ENCODE data around the gene RABGAP1L.
A peak's percentile ranks its signal among the peaks of the same experiment; 100 is the strongest.
"Not testable (repeated sequence)": the region's sequence is repeated elsewhere in the genome, so short reads cannot be mapped to it uniquely, and the experiment has no call there.

RABGAP1L gene

DNA sequence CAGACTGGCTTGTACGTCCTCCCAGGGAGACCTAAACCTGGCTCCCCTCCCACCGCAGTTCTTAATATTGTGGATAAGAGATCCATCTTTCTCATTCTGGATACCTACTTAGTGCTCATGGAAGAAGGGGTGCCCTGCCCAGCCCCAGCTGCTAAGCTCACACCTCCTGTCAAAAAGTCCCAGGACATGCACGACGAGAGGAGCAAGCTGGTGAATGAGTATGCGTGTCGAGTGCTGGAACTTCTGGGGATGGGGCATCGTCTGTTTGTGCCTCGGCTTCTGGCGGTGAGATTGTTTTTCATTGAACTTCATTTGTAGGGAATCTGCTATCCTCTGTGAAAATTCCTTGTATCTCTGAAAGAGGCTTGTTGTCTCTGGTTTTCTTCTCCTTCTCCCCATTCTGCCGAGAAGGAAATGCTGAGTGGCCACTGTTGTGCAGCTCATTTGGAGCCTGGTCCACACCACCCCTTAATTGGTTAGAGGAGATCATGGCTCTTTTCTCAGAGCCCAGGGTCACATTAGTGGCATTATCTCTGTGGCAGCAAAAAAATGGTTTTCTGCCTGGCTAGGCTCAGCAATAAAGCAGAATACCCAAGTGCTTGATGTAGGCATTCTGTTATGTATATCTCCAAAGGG is 641.0 kb downstream of the RABGAP1L start:
- TF ChIP-seq, protein P1, sequence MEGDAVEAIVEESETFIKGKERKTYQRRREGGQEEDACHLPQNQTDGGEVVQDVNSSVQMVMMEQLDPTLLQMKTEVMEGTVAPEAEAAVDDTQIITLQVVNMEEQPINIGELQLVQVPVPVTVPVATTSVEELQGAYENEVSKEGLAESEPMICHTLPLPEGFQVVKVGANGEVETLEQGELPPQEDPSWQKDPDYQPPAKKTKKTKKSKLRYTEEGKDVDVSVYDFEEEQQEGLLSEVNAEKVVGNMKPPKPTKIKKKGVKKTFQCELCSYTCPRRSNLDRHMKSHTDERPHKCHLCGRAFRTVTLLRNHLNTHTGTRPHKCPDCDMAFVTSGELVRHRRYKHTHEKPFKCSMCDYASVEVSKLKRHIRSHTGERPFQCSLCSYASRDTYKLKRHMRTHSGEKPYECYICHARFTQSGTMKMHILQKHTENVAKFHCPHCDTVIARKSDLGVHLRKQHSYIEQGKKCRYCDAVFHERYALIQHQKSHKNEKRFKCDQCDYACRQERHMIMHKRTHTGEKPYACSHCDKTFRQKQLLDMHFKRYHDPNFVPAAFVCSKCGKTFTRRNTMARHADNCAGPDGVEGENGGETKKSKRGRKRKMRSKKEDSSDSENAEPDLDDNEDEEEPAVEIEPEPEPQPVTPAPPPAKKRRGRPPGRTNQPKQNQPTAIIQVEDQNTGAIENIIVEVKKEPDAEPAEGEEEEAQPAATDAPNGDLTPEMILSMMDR (IDR thresholded peaks at IDR 0.05; ENCODE audit: insufficient read depth, low read depth, low read length, missing control alignments) = no peak
- peak overlapping the region; percentile 49 for H3K4me3 ChIP-seq (ENCODE audit: low read length)
- no peak for DNase-seq (ENCODE audit: low read depth)

DNA sequence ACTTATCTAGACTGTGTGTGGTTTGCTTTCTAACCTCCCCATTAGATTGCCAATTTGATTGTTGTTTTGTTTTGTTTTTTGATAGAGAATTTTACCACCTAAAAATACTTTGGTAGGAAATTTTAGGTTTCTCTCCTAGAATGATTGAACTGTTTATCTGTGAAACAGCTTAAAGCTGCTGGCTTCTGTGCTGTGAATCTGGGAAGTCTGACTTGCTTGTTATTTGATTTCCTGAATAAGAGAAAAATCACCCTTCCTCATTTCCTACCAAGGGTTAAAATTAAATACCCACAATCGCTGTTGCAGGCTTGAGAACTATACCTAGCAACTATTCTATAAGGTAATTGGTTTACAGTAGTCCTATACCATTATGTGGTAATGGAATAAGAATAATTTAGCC is 641.6 kb downstream of the RABGAP1L start:
- DNase-seq (ENCODE audit: low read depth) = no peak
- no peak overlapping the region for H3K4me3 ChIP-seq (ENCODE audit: low read length)
- TF ChIP-seq, protein P1 (IDR thresholded peaks at IDR 0.05; ENCODE audit: insufficient read depth, low read depth, low read length, missing control alignments) = no peak

DNA sequence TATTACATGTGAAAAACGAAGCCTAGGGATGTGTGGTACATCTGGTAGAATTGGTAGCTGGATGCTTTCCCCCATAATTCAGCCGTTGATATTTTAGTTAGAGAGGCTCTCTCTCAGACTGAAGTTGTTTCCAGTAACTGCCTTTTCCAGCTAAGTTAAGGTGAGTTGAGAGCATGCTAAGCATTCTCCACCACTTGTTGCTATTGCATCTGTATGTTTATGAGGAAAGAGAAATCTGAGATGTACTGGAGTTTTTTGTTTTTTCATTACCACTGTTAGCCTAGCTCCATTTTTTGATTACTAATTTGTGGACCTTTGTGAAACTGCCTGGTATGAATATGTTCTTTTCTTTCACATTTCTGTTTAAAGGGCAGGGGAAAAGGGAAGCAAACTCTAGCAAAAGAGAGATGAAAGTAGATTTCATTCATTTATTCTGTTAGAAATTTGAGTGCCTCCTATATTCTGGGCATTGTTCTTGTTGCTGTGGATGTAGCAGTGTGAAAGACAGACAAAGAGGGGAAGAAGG is 650.5 kb downstream of the RABGAP1L start:
- TF ChIP-seq, protein P1 (IDR thresholded peaks at IDR 0.05; ENCODE audit: insufficient read depth, low read depth, low read length, missing control alignments) = no peak
- H3K4me3 ChIP-seq (ENCODE audit: low read length) = no peak overlapping the region
- DNase-seq (ENCODE audit: low read depth) = no peak

DNA sequence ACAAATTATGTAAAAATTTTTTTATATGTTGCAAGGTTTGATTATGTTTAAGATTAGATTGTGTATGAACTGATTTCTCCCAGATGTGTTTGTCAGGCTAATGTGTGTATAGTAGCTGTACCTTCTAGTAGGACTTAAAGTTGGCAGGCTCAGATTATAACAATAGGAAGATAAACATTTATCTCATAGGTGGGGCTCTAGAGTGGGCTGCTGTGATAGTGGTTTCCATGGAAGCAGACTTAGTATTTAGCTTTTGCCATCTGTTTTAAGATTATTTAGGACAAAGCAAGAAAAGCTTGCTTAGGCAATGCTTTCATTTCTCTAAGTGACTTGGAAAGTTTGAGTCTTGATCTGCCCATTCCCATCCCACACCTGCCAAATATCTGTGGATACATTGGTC is 652.7 kb downstream of the RABGAP1L start:
- DNase-seq (ENCODE audit: low read depth) = no peak
- TF ChIP-seq, protein P1 (IDR thresholded peaks at IDR 0.05; ENCODE audit: insufficient read depth, low read depth, low read length, missing control alignments) = no peak
- no peak overlapping the region for H3K4me3 ChIP-seq (ENCODE audit: low read length)

DNA sequence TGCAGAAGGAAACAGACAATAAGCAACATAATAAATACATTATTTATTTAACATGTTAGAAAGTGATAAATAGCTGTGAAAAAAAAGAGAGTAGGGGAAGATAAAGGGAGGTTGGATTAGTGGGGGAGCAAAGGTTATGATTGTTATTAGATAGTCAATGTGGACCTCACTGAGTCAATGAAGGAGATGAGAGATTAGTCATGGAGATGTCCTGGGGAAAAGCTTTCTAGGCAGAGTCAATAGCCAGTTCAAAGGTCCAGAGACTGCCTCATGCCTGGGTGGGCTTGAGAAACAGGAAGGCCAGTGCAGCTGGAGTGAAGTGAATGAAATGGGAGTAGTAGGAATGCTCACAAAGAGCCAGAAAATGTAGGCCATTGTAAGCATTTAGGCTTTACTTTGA is 653.3 kb downstream of the RABGAP1L start:
- no peak overlapping the region for H3K4me3 ChIP-seq (ENCODE audit: low read length)
- no peak for DNase-seq (ENCODE audit: low read depth)
- TF ChIP-seq, protein P1 (IDR thresholded peaks at IDR 0.05; ENCODE audit: insufficient read depth, low read depth, low read length, missing control alignments) = no peak

DNA sequence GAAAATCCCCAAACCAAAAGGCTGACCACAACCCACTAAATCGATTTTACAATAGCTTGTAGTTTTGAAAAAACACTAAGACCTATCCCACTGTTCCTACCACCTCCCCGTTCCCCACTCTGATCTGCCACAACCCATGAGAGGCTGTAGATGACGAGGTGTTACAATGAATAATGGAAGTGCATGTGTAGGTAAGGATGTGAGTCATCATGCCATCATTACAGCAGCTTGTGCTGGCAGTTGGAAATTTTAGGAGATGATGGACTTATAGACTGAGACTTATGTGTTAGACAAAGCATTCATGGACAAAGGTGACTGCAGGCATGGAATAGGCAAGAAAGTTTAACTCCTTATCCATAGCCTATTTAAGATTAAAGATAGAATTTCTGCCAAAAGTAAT is 655.7 kb downstream of the RABGAP1L start:
- TF ChIP-seq, protein P1 (IDR thresholded peaks at IDR 0.05; ENCODE audit: insufficient read depth, low read depth, low read length, missing control alignments) = no peak
- peak; percentile 95 for DNase-seq (ENCODE audit: low read depth)
- no peak overlapping the region for H3K4me3 ChIP-seq (ENCODE audit: low read length)

DNA sequence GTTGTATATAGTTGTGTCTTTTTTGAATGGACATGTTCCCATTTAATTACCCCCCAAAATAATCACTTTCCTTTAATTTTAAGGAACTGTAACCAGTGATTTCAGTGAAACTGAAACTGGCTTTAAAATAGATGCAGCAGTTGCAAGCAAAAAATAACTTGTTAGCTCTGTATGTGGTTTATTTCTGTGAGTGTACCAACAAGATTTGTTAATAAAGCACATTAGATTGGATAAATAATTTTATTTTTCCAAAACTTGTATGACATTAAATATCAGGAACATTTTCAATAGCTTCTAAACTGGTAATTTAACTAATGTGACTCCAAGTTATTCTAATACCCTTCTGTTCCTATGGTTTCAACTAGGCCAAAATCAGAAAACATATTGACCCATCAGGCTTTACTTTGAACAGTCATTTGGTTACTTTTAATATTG is 656.2 kb downstream of the RABGAP1L start:
- TF ChIP-seq, protein P1 (IDR thresholded peaks at IDR 0.05; ENCODE audit: insufficient read depth, low read depth, low read length, missing control alignments) = no peak
- DNase-seq (ENCODE audit: low read depth) = no peak
- no peak overlapping the region for H3K4me3 ChIP-seq (ENCODE audit: low read length)

DNA sequence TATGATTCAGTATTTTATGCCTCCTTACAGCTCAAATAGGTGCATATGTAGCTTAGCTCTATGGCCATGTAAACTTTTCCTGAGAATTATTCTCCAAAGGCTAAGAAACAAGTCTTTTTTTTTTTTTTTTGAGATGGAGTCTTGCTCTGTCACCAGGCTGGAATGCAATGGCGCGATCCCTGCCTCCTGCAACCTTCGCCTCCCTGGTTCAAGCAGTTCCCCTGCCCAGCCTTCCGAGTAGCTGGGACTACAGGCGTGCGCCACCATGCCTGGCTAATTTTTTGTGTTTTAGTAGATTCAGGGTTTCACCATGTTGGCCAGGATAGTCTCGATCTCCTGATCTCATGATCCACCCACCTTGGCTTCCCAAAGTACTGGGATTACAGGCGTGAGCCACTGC is 657.3 kb downstream of the RABGAP1L start:
- not testable (repeated sequence) for DNase-seq (ENCODE audit: low read depth); H3K4me3 ChIP-seq (ENCODE audit: low read length)
